Stimulated activated CD4-positive, alpha-beta T cell treated with anti-CD3 and anti-CD28 coated beads, Interleukin-15, amount 100 ng/mL, for 24 hours (primary cell): ENCODE measurements around the gene PPRC1.
"Not testable (repeated sequence)": the region's sequence is repeated elsewhere in the genome, so short reads cannot be mapped to it uniquely, and the experiment has no call there.

ENCODE experiments used
- DNase-seq: peaks from one replicate; pipeline ENCODE4 v3.0.0-alpha.2; 2020

PPRC1 gene

DNA sequence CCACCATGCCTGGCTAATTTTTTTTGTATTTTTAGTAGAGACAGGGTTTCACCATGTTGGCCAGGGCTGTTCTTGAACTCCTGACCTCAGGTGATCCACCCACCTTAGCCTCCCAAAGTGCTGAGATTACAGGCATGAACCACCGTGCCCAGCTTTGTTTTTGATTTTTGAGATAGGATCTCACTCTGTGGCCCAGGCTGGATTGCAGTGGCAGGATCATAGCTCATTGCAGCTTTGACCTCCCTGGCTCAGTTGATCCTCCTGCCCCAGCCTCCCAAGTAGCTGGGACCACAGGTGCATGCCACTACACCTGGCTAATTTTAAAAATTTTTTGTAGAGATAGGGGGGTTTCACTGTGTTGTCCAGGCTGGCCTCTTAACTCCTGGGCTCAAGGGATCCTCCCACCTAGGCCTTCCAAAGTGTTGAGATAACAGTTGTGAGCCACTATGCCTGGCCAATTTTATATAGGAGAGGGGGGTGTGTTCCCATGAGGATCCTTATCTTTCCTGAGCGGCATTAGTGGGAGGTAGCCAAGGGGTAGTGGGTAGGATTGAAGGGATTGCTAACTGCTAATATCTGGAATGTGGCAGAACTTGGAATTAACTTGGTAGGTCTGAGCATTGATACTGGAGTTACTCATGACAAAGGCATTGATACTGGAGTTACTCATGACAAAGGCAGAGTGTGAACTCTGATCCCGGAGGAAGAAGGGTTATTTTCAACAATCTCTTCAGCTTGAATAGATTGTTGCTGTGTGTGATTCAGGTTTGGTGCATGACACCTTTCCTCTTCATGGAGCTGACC is 18.3 kb downstream of the PPRC1 start:
- DNase-seq = no peak

- peak; percentile 99 for DNase-seq
These were observed 19.1 kb downstream of the PPRC1 start, which contains the start of gene NOLC1 for GRCh38 chr10:102151774-102152544. Gene NOLC1 (plus strand): TSS chr10:102152389. CDS start chr10:102152411, 22 bp downstream.

DNA sequence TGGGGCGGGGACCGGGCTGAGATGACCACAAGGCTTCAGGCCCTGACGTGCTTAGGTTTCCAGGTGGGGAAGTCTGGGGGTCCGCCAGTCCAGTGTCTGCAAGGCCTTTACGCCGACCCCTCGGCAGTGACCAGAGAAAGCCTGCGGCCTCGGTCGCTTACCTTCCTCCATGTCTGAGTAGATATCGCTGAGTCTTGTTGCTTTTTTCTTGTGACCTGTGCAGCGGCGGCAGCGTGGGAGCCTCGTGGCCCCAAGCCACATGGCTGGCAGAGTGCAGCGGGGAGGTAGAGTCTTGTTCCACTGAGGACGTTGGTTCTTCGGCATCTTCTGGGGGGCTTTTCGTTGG is 19.7 kb downstream of the PPRC1 start:
- DNase-seq = peak; percentile 72

- DNase-seq = no peak
These were observed 20.3 kb downstream of the PPRC1 start for GRCh38 chr10:102153093-102153620.

GRCh38 chr10:102154466-102155116 is 21.8 kb downstream of the PPRC1 start:
- no peak for DNase-seq

DNA sequence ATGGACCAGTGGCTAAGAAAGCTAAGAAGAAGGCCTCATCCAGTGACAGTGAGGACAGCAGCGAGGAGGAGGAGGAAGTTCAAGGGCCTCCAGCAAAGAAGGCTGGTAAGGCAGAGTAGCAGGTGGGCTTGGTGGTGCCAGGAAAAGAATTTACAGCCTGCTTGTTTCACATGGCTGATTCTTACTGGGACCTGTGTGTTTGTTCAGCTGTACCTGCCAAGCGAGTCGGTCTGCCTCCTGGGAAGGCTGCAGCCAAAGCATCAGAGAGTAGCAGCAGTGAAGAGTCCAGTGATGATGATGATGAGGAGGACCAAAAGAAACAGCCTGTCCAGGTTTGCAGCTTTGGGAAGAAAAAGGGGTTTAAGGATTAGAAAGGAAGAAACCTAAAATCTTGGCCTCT is 24.4 kb downstream of the PPRC1 start:
- no peak for DNase-seq

- DNase-seq = no peak
These were observed 26.3 kb downstream of the PPRC1 start for GRCh38 chr10:102159051-102159597.

- no peak for DNase-seq
These were observed 27.0 kb downstream of the PPRC1 start for GRCh38 chr10:102159831-102160230.

- DNase-seq = no peak
These were observed 30.6 kb downstream of the PPRC1 start for GRCh38 chr10:102163342-102163989.

DNA sequence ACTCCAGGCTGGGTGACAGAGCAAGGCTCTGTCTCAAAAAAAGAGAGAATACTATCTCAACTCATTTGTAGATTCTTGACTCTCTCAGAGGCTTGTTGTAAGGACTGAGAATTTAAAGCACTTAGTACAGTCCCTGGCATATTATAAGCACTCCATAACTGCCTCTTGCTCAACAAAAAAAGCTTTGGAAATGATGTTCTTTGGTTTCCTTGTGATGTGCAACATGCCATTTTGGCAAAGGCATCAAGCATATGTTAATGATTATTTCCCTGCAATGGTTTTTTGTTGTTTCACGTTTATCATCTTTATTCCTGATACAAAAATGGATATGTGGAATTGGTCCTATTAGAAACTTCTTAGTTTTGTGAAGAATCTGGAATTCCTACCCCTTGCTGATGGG is 35.0 kb downstream of the PPRC1 start:
- DNase-seq = no peak

DNA sequence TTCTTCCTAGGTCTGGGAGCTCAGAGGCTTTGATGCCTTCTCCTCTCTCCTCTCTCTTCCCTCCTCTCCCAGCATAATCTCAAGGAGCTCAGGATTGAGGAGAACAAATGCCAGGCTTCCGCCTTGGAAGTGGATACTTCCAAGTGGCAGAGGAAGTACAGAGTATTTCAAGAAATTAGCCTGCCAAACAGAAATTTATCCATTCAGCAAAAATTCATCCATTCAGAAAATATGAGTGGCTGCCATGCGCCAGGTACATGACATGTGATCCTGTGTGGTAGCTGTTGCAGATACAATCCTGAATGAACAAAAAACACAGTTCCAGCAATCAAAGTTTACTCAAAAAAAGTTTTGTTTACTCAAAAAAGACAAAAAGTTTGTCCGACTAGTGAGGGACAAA is 37.8 kb downstream of the PPRC1 start:
- DNase-seq = no peak

DNA sequence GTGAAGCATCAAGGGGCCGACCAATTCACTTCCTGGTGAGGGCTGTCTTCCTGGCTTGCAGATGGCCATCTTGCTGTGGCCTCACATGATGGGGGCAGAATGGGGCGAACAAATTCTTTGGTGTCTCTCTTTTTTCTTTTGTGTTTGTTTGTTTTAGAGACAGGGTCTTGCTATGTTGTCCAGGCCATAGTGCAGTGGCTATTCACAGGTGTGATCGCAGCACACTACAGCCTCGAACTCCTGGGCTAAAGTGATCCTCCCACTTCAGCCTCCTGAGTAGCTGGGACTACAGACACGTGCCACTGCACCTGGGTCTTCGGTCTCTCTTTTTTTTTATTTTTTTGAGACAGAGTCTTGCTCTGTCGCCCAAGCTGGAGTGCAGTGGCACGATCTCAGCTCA is 39.4 kb downstream of the PPRC1 start:
- DNase-seq = no peak

- DNase-seq = no peak
These were observed 42.6 kb downstream of the PPRC1 start for GRCh38 chr10:102175415-102175814.

GRCh38 chr10:102184606-102185005 is 51.8 kb downstream of the PPRC1 start:
- DNase-seq = no peak

DNA sequence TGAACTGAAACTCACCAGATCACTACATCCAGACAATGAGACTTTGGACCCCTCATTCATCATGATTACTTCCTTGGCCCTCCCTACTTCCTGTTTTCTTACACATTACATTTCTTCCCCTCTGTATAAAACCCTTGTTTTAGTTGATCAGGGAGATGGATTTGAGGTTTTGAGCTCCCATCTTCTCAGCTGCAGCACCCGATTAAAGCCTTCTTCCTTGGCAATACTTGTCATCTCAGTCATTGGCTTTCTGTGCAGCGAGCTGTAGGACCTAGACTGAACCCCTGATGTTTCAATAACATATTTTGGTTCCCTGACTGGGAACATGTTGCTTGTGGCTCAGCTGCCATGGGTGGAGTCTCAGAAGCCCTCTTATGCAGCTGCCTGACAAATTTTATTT is 52.4 kb downstream of the PPRC1 start:
- no peak for DNase-seq

- DNase-seq = no peak
These were observed 53.1 kb downstream of the PPRC1 start for GRCh38 chr10:102185811-102186527.

GRCh38 chr10:102188298-102188940 is 55.6 kb downstream of the PPRC1 start:
- no peak for DNase-seq

- not testable (repeated sequence) for DNase-seq
These were observed 56.4 kb downstream of the PPRC1 start for GRCh38 chr10:102188941-102189898.

DNA sequence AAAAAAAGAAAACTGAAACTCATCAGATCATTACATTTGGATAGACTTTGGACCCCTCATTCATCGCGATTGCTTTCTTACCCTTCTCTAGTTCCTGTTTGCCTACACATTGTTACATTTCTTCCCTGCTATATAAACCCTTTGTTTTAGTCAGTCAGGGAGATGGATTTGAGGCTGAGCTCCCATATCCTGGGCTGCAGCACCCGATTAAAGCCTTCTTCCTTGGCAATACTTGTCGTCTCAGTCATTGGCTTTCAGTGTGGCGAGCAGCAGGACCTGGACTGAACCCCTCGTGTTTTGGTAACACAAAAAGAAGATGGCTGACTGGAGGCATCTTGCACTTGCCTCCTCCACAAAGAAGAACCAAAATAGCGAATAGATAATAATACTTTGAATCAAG is 59.1 kb downstream of the PPRC1 start:
- DNase-seq = no peak

- no peak for DNase-seq
These were observed 62.5 kb downstream of the PPRC1 start for GRCh38 chr10:102195296-102195870.
